Left ventricle myocardium superior (tissue), 1 donor: ENCODE data around the gene GFM1. TPM values are rescaled to one million over a fixed set of nuclear protein-coding genes. Genes with fewer than 3 reads are reported as not detected.
A peak's percentile ranks its signal among the peaks of the same experiment; 100 is the strongest.

Experiments used
- ATAC-seq: fragments of 200-7000 bp; cut with Tn5 transposase; one replicate; pipeline ENCODE4 v1.9.1; 2020; ENCODE audit warnings: mild to moderate bottlenecking, moderate library complexity
- DNase-seq: peaks from one replicate; pipeline ENCODE4 v3.0.0-alpha.2; 2020
- intact Hi-C: fragments of 100-400 bp; cut with micrococcal nuclease; formaldehyde crosslinking; loops from one replicate; pipeline ENCODE4 v1.11.0; 2022
- total RNA-seq: library from RNA; stranded (reverse); fragmentation: NEBNext Ultra II Directional; extraction: Animal tissue kit (Norgen Biotek cat#: 25700); gene quantifications from one replicate; pipeline ENCODE4 v1.2.1, GENCODE V29; 2021
- donor health status: DM: no; HTN: yes; CAD: no; lungs with severe emphysema.

GFM1 gene
- total RNA-seq, 1 donor from 2014 or later: 65.1 TPM

- intact Hi-C loops: no loop called here
- ATAC-seq (peak; percentile 44), DNase-seq (no peak)
Measured at GRCh38 chr3:158718490-158719170, 74.3 kb downstream of the GFM1 start.

- no peak for DNase-seq
- no peak for ATAC-seq
- intact Hi-C loops: no loop called here
Measured at GRCh38 chr3:158722108-158722507, 77.8 kb downstream of the GFM1 start.

- no peak for DNase-seq
- no peak for ATAC-seq
- intact Hi-C loops: no loop called here
Measured at GRCh38 chr3:158723991-158724390, 79.7 kb downstream of the GFM1 start.

GRCh38 chr3:158725348-158726011 lies 81.2 kb downstream of the GFM1 start:
- peak; percentile 79 for ATAC-seq
- intact Hi-C loops: no loop called here
- DNase-seq: no peak

GRCh38 chr3:158727206-158728060 lies 83.1 kb downstream of the GFM1 start:
- DNase-seq (no peak), ATAC-seq (peak; percentile 17)
- intact Hi-C loops: loop anchor here (2.0 kb wide), 1 partner anchor 61 kb away; no protein-coding TSS in a partner anchor

GRCh38 chr3:158728061-158728377 lies 83.7 kb downstream of the GFM1 start:
- DNase-seq (no peak), ATAC-seq (no peak)
- intact Hi-C loops: loop anchor here (2.0 kb wide), 1 partner anchor 61 kb away; no protein-coding TSS in a partner anchor

GRCh38 chr3:158728851-158729250 lies 84.5 kb downstream of the GFM1 start:
- intact Hi-C loops: loop anchor here (2.0 kb wide), 1 partner anchor 60 kb away; no protein-coding TSS in a partner anchor
- DNase-seq (no peak), ATAC-seq (no peak)

- ATAC-seq (no peak), DNase-seq (no peak)
- intact Hi-C loops: no loop called here
Measured at GRCh38 chr3:158731486-158731885, 87.2 kb downstream of the GFM1 start.

- intact Hi-C loops: no loop called here
- peak; percentile 86 for ATAC-seq
- DNase-seq: peak; percentile 86
Measured at GRCh38 chr3:158731938-158732855, 87.9 kb downstream of the GFM1 start, which contains the start of gene RARRES1. TSS of gene RARRES1 (minus strand) at chr3:158732457. CDS start at chr3:158732415, 42 bp downstream.

- ATAC-seq (no peak), DNase-seq (no peak)
- intact Hi-C loops: no loop called here
Measured at GRCh38 chr3:158732856-158733200, 88.5 kb downstream of the GFM1 start.

GRCh38 chr3:158733656-158734055 lies 89.3 kb downstream of the GFM1 start:
- DNase-seq: no peak
- intact Hi-C loops: no loop called here
- ATAC-seq: no peak

GRCh38 chr3:158735296-158736033 lies 91.1 kb downstream of the GFM1 start:
- DNase-seq: no peak
- intact Hi-C loops: no loop called here
- no peak for ATAC-seq

- no peak for DNase-seq
- intact Hi-C loops: no loop called here
Measured at GRCh38 chr3:158737410-158737809, 93.1 kb downstream of the GFM1 start.

GRCh38 chr3:158737976-158738615 lies 93.8 kb downstream of the GFM1 start:
- intact Hi-C loops: no loop called here
- ATAC-seq (no peak), DNase-seq (no peak)

More at GRCh38 chr3:158737410-158737809, 93.1 kb downstream of the GFM1 start:
- ATAC-seq: no peak

GRCh38 chr3:158738653-158739052 lies 94.3 kb downstream of the GFM1 start:
- no peak for DNase-seq
- intact Hi-C loops: no loop called here
- ATAC-seq: no peak

- intact Hi-C loops: no loop called here
- DNase-seq (no peak), ATAC-seq (no peak)
Measured at GRCh38 chr3:158739078-158739477, 94.8 kb downstream of the GFM1 start.

GRCh38 chr3:158739661-158740060 lies 95.3 kb downstream of the GFM1 start:
- intact Hi-C loops: no loop called here
- ATAC-seq: no peak
- DNase-seq: no peak
